HG03439 (cell line): ENCODE results near the gene VTN.
A peak's percentile ranks its signal among the peaks of the same experiment; 100 is the strongest.

Experiments
- ATAC-seq: cut with Tn5 transposase; IDR thresholded peaks from one replicate; pipeline ENCODE4 v1.9.1; 2021; ENCODE audit warnings: mild to moderate bottlenecking, moderate library complexity; ENCODE audit not compliant: unreplicated experiment

The VTN gene

DNA sequence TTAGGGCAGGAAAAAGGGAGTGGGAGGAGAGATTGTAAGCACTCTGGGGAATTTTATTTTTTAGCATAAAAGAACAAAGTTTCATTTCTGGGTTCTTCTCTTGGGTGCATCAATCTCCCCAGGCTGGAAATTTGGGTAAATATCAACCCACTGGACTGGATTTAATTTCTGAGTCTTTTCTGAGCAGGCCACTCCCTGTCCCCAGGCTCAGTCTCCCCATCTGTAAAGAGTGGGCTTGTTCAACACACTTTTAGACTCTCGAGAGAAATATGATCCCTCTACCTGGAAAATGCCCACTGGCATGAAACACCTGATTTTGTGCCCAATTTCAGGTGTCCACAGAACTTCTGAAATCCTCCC, 617 bp upstream of the VTN start:
- ATAC-seq, result no peak

DNA sequence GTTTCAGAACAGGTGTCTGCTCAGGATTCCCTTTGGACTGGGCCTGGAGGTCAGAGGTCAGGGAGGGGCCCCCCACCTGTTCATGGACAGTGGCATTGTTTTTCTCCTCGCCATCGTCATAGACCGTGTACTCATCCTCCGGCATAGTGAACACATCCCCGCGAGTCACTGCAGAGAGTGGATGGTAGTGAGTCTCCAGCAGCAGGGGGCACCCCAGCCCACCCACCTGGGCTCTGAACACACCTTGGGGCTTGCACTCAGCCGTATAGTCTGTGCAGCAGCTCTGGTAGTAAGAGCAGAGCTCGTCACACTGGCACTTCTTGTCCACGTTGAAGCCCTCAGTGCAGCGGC, 448 bp downstream of the VTN start:
- ATAC-seq, result no peak

DNA sequence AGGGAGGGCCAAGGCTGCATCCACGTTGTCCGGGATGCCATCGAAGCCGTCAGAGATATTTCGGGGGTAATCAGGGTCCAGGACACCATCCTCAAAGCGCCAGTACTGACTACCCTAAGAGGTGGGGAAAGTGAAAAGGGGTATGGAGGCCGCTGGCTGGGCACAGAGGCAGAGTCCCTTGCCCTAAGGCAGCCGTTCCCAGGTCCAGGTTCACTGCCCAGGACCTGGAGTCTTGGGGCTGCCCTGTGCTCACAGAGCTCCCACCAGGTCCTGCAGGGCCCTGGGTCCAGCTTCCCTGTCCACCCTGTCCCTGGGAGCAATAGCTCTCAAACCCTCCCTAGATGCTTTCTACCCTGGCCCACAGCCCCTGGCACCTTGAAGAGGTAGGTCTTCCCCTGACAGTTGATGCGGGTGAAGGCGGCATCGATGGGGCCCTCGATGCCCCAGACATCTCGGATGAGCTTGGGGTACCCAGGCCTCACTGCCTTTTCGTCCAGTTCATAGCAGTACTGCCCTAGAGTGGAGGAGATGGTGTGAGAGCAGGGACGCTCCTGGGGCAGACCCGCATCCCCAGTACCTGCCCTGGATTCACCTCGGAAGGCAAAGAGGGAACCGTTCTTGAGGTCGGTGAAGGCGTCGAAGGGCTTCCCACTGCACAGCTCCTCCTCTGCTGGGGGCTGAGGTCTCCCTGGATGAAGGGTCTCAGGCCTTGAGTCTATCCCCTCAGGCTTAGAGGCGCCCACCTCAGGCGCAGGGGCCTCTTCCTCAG, 1.0 kb downstream of the VTN start:
- ATAC-seq, result no peak

DNA sequence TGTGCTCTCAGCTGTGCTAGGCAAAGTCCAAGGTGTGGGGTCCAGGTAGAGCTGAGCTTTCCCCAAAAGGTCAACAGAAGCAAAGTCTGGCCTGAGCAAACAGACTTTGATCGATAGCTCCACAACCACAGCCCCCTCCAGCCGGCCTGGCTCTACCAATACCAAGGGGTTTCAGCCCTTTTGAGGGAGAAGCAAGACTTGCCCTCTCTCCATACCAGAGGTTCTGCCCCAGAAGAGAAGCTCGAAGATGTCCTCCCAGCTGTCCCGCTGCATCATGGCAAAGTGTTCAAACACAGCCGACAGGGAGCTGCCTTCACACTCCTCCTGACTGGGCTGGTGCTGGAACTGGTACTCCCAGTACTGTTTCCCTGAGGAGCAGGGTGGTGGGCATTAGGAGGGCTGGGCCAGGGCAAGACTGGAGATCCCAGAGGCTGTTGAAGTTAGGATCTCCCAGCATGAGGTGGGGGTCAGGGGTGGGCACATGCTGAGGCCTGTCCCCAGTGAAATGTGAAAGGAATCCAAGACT, 1.7 kb downstream of the VTN start:
- no peak for ATAC-seq

DNA sequence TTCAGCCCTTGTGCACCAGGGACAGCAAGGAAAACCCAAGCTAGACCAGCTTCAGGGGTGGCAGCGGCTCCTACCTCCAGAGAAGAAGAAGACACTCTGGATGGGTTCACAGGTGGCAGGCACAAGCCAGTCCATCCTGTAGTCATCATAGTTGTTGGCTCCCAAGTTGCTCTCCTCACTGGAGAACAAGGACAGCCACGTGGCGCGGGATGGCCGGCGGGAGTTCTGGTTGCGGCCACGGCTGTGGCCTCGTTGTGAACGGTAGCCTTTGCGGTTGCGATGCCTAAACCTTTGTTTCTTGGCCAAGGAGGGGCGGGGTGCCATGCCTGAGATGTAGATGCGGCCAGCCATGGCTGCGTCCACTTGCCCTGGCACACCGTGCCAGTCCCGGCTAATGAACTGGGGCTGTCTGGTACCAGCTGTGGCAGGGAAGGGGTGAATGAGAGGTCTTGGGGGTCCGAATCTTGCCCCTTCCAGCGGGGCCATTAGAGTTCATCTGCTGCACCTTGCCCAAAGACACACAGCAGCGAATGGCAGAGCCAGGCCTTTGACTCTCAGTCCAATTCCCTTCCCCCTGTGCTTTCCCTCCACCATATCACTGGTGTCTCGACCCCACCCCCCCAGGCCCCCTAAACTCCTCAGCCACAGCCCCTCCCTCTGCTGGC, 2.3 kb downstream of the VTN start:
- ATAC-seq, result no peak

DNA sequence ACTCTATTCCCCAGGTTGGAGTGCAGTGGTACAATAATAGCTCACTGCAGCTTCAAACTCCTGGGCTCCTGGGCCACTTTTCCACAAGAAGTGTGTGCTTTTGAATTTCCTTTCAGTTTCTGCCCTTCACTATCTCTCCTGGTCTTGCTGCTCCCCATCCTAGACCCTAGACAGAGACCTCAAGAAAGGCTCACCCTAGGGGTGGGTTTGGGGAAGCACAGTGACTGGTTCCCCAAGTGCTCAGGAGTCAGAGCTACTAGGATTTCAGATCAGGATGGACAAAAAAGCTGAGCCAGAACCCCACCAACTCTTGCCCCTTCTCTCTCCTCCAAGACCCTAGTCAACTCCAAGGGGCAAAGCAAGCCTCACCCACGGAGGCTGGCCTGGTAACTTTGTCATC, 3.5 kb downstream of the VTN start:
- no peak for ATAC-seq

DNA sequence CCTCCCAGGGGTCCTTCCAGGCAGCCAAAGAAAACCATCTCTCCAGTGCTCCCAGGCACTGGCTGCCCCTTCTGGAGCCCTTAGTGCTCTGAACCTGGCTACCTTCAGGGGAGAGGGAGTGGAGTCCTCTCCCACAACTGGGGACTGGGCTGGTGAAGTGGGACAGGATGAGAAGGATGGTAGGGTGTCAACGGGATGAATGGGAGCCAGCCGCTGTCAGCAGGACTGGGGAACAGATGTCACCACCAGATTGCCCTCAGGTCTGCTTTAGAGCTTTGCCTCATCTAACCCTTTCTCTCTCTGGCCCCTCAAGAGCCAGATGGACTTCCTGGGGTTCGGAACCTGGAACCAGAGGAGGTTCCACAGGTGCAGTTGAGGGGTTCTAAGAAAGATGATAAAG, 4.6 kb downstream of the VTN start:
- ATAC-seq, result no peak

DNA sequence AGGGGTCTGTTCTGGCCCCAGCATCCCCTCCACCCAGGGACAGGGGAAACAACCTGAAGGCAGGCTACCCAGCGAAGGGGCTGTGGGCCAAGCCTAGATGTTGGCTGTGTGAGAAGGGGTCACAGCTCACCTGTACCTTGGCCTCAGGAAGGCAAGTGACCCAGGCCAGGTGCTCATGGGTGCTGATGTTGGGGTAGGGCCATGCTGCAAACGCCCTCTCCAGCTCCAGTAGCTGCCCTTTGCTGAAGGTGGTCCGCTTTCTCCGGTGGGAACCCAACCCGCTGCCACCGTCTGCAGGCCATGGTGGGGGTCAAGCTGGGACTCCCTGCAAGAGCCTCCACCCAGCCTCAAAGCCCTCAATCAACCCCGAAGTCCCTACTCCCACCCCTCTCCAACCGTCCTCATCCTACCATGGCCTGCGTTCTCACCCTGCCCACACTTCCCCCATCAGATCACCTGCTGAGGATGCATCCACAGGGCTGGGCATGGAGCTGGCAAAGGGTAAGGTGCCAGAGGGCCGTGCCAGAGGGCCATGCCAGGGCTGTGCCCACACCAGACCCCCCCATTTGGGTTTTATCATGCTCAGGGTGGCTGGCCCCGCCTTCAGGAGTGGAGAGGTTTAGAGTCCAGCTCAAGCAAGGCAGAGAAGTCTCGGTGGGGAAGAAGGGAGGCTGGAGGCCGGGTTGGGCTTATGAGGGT, 5.3 kb downstream of the VTN start, which contains the start of gene SEBOX:
Gene SEBOX (minus strand): TSS at position 535 of the 699 bp plus-strand sequence. CDS start 48 bp downstream, at position 487.
- no peak for ATAC-seq

DNA sequence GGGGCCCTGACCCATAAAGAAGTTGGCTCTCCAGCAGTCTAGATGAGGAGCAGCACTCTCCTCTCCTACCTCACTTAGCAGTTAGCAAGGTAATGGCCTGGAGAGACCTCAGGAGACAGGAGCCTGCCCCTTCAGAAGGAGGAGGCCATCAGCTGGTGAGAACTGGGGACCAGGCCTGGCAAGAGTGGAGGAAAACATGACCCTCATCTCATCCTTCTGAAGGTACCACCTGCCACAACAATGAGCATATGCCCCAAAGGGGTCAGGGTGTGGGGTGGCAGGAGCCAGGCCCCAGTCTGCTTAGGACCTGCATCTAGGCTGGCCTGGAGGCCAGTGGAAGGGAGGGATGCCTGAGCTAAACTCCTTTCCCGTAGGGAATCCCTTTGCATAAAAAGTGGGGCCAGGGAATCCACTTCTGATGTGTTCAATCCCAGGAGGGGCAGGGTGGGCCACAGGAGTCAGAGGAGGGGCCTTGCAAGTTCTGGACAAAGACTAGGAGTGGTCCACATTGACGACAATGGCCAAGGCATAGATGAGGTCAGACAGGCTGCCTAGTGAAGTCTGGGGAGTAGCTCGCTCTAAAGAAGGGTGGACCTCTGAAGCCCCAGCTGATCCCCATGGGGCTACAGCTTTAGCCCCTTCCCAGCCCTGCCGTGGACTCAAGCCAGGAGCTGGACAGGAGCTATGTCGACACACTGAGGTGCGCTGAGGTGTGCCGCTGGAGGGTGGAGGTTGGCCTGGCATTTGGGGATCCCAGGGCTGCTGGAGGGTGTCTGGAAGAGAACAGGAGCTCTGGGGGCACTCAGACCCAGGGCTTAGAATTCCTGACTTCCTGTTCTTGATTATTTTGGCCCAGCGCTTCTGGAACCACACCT, 6.1 kb downstream of the VTN start:
- no peak for ATAC-seq

DNA sequence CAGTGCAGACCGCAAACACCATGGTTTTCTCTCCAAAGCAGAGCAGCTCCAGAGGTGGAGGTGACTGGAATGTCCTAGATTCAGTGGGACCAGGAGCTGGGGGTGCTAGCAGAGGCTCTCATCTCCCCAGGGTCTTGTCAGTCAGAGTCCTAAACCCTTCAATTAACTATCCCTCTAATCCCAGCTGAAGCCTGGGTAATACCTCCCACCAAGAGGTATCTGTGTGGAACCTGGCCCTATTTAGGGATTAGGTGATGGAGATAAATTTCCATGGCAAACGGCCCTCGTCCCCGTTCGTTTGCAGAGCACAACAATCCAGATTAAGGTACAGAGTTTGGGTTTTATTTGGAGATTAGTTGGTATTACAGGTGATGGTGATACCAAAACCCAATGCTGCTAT, 6.9 kb downstream of the VTN start:
- no peak for ATAC-seq

DNA sequence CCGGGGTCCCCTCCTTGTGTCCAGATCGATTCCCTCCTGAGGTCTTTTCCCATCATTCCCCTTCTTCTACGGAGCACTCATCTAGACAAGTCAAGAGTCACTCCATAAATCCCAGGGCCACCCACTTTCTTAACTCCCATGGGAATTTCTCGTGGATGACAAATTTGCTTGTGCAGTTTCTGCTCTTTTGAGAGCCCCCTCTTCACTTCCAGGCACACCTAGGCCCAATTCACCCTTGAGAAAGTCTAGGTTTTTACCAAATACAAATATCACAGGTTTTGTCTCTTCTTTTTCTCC, 12.3 kb downstream of the VTN start:
- ATAC-seq, result no peak

DNA sequence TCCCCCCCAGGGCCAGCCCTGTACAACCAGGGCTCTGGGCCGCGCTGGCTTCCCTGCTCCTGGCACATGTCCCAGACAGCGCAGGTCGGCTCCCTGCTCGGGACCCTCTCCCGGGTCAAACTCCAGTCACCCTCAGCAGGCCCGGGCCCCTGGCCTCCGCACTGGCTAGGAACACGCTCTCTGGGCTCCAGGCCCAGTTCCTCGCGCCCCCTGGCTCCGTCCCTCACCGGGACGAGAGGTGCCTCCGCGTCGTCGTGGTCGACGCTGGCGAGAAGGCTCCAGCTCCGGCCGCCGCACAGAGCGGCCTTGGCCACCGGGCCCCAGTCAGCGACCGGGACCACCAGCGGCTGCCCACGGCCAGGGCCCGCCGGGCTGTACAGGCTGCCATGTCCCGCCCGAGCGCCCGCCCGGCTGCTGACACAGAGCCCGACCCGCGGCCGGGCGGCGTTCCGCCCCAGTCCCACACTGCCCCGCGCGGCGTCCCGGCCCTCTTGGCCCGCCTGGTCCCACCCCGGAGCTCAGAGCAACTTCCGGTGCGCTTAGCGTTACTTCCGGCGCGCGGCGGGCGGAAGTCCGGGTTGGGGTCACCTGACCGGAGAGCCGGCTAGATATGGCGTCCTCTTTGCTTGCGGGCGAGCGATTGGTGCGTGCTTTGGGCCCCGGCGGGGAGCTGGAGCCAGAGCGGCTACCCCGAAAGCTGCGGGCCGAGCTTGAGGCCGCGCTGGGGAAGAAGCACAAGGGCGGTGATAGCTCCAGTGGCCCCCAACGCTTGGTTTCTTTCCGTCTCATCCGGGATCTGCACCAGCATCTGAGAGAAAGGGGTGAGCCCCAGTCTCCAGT, 12.8 kb downstream of the VTN start, which contains the start of gene POLDIP2:
Gene POLDIP2 (minus strand): TSS at position 467 of the 840 bp plus-strand sequence. CDS start 79 bp downstream, at position 388.
- ATAC-seq, result peak; percentile 94

DNA sequence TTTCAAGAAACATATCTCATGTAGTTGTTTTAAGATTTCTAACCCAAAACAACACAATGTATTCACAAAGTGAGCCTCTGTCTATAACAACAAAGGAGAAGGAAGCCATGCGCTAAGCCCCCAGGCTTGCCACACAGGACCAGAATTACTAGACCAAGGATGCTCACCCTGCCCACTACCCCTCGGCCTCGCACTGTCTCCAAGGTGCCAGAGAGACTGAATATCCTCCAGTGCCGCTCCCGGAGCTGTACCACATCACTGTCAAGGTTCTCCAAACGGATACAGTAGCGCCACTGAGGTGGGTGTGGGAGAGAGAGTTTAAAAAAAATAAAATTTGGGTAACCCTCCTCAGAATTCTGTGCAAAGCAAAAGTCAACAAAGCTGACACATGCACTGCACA, 19.8 kb downstream of the VTN start:
- no peak for ATAC-seq

DNA sequence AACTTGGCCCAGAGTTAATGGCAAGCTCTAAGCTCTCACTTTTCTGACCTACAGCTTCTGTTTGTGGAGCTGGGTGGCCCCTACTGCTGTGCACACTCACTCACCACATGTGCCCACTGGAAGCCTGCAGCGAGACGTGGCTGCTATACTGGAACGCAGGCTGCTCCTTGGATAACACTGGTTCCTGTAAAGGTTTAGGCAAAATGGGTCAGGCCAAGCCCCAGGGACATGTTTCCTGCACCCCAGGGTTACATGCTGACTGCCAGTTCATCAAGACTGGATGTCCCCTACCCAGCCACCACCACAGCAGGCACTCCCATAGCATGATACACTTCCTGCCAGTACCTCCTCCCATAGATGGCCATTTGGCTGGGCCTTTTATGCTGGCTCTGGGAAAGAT, 21.1 kb downstream of the VTN start:
- ATAC-seq, result no peak

DNA sequence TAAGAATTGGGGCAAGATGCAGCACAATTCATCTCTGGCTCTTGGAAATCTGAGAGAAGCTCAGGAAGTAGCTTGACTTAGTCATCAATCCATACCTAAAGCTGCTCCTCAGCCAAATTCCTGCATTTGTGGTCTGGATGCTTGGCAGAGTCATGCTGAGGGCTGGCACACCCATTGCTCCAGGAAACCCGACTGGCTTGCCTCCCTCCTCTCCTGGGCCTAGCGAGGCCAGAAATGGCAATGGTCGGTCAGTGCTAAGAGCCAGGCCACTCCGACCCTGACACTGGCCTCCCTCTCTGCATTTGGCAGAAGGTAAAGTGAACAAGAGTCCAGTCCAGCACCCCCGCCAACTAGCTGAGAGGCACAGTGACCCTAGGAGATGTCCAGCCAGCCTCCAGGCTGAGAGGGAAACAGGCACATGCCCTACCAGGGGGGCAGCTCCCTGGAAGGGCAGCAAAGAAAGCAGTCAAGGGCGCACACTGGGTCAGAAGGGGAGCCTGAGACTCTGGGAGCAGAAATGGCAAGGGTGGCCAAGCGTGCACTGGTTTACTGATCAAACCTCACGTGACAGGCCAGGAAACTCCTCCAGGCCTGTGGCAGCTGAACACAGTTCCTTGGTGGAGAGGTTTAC, 22.7 kb downstream of the VTN start:
- ATAC-seq, result no peak

DNA sequence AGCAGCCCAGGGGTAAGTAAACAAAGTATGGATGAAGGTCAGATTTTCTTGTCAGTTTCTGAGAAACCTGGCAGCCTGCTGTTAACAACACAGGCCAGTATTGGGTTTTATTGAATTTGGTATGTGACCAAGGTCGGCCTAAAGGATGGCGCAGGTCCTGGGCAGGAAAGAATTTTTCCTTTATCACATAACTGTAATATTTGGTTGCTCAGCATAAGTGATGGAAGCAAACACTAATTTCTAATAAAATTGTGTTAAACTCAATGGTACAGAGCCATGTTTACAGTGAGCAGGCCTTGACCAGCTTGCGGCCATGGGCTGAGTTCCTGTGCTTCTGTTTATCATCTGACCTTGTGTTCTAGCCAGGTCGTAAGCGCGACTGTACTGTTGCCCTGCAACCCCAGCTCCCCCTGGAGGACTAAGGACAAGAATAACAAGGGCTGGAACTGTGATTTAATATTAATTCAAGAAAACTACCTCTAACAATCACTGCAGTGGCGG, 23.3 kb downstream of the VTN start:
- ATAC-seq, result no peak

DNA sequence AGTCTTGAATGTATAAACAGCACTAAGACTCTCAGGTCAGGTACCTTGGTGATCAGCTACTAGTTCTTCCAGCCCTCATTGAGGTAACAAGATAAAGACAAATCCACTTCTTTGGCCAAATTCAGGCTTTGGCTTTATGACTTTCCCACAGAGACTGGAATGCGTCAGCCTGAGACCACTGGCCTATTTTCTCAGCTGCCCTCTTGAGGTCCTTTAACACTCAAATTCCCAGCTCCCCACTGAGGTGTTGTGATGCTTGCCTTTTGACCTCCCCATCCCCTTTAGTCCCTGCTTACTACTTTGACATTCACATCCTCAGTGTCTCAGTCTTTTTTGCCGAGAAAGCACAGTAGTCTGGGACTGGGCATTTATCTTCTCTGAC, 23.9 kb downstream of the VTN start:
- no peak for ATAC-seq

DNA sequence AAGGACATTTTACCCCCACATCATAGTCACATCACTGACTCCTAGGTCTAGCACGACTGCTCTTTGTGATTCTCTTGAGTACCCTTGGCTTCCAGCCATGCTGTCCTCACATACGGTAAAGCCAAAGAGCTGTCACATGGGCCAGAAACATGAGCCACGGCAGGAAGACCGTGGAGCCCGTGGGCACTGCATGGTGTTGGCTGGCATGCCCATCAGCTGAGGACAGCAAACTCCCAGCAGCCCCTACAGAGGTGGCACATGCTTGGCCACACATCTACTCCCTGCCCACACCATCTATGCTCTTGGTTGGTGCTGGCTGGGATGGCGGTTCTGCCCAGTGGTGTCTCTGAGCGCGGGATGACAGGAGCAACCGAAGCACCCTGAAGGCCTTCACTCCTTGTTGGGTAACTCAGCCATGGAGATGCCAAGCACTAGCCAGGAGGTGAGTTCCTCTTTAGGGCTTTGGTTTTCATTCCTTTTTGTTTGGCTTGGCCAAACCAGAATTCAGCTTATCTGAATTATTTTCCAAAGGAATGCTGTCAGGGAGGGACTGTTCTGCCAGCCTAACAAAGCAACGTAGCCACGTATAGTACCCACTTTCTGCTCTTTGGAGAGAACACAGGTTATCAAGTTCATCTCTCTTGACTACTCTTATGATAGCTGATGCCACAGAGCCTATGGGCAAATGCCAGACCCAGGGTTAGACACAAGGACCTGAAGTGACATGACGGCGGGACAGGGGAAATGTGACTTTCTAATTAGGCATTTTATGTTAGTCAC, 24.5 kb downstream of the VTN start:
- ATAC-seq, result no peak

DNA sequence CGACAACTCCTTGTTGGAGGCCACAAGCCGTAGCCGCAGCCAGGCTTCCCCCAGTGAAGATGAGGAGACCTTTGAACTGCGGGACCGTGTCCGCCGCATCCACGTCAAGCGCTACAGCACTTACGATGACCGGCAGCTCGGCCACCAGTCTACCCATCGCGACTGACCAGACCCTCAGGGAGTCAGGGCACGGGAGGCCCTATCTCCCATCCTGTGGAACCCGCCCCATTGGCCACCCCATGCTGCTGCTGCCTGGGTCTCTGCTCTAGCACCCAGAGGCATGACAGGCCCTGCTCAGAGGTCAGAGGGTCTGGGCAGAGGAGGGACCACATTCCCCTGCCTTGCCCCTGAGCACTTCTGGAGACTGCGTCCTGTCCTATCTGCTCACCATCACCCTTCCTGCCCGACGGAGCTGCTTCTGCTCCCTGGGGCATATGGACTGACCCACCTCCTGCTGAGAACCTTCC, 25.6 kb downstream of the VTN start:
- no peak for ATAC-seq
